Upper lobe of left lung (tissue), 4 donors: ENCODE data around the gene CDCA5.

Source experiments
- EP300 ChIP-seq, 4 donors: sonication (generic); formaldehyde crosslinking; IDR thresholded peaks; one replicate each; pipeline ENCODE4 v1.5.1; 2017; ENCODE audit warnings: antibody characterized with exemption in 4 of 4, control low read depth in 2 of 4
- POLR2AphosphoS5 ChIP-seq, 2 donors: sonication (generic); formaldehyde crosslinking; IDR thresholded peaks; one replicate each; pipeline ENCODE4 v1.5.1; 2017; ENCODE audit warnings: antibody characterized with exemption in 2 of 2
- TF ChIP-seq, protein P1 (sequence below), 6 experiments: fragments of 450-650 bp in 4 of 6; fragments of 200-600 bp in 2 of 6; sonication (generic) in 2 of 6; IDR thresholded peaks; one replicate each; pipeline ENCODE4 v1.5.1; 2016 to 2019; ENCODE audit warnings: antibody characterized with exemption in 6 of 6

DNA sequence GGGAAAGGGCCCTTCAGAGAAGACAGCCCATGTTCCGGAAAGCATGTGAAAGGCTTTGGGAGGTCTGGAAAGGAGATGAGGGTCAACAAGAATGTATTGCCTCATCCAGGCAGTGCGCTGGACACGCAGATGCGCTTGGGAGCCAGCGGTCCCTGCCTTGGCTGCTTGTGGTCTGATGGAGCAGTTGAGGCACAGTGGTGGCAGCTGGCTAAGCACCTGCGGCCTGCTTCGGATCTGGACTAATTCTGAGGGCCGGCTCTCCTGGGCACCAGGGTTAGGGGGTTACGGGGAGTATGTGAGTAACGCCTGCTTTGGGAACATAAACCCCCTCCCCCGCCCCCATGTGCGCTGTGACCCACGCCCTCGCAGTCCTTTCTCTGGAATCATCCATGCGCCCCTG lies 23.2 kb upstream of the CDCA5 start:
- TF ChIP-seq EP300 (IDR thresholded peaks at IDR 0.05) = no peak
- no peak for TF ChIP-seq POLR2AphosphoS5 (IDR thresholded peaks at IDR 0.05)
- TF ChIP-seq, protein P1, sequence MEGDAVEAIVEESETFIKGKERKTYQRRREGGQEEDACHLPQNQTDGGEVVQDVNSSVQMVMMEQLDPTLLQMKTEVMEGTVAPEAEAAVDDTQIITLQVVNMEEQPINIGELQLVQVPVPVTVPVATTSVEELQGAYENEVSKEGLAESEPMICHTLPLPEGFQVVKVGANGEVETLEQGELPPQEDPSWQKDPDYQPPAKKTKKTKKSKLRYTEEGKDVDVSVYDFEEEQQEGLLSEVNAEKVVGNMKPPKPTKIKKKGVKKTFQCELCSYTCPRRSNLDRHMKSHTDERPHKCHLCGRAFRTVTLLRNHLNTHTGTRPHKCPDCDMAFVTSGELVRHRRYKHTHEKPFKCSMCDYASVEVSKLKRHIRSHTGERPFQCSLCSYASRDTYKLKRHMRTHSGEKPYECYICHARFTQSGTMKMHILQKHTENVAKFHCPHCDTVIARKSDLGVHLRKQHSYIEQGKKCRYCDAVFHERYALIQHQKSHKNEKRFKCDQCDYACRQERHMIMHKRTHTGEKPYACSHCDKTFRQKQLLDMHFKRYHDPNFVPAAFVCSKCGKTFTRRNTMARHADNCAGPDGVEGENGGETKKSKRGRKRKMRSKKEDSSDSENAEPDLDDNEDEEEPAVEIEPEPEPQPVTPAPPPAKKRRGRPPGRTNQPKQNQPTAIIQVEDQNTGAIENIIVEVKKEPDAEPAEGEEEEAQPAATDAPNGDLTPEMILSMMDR (IDR thresholded peaks at IDR 0.05) = no peak
